Stimulated activated CD4-positive, alpha-beta T cell treated with anti-CD3 and anti-CD28 coated beads, TNF-alpha, amount 100 ng/mL, for 1 hour (primary cell): Measurements from ENCODE around the gene LRFN4.
A peak's percentile ranks its signal among the peaks of the same experiment; 100 is the strongest.

Experiments used
- DNase-seq, 3 donors: peaks; one replicate each; pipeline ENCODE4 v3.0.0-alpha.2; 2020; ENCODE audit warnings: low read depth in 3 of 3, low spot score in 1 of 3

The LRFN4 gene

DNA sequence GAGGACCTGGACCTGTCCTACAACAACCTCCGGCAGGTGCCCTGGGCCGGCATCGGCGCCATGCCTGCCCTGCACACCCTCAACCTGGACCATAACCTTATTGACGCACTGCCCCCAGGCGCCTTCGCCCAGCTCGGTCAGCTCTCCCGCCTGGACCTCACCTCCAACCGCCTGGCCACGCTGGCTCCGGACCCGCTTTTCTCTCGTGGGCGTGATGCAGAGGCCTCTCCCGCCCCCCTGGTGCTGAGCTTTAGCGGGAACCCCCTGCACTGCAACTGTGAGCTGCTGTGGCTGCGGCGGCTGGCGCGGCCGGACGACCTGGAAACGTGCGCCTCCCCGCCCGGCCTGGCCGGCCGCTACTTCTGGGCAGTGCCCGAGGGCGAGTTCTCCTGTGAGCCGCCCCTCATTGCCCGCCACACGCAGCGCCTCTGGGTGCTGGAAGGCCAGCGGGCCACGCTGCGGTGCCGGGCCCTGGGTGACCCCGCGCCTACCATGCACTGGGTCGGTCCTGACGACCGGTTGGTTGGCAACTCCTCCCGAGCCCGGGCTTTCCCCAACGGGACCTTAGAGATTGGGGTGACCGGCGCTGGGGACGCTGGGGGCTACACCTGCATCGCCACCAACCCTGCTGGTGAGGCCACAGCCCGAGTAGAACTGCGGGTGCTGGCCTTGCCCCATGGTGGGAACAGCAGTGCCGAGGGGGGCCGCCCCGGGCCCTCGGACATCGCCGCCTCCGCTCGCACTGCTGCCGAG lies 1.5 kb downstream of the LRFN4 start:
- DNase-seq = no peak

GRCh38 chr11:66858939-66859685 lies 2.2 kb downstream of the LRFN4 start:
- no peak for DNase-seq

DNA sequence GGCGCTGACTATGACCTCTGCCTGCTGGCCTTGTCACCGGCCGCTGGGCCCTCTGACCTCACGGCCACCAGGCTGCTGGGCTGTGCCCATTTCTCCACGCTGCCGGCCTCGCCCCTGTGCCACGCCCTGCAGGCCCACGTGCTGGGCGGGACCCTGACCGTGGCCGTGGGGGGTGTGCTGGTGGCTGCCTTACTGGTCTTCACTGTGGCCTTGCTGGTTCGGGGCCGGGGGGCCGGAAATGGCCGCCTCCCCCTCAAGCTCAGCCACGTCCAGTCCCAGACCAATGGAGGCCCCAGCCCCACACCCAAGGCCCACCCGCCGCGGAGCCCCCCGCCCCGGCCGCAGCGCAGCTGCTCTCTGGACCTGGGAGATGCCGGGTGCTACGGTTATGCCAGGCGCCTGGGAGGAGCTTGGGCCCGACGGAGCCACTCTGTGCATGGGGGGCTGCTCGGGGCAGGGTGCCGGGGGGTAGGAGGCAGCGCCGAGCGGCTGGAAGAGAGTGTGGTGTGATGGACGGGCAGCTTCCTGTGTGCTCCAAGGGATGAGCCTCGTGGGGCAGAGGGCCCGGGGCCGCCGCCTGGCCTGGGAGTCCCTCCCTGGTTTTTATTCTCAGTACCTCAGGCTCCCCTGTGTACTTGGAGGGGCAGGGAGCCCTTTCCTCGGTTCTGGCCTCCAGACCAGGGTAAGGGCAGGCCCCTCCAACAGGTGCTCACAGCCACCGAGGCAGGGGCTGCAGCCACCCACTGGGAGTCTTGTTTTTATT lies 3.0 kb downstream of the LRFN4 start:
- no peak for DNase-seq

DNA sequence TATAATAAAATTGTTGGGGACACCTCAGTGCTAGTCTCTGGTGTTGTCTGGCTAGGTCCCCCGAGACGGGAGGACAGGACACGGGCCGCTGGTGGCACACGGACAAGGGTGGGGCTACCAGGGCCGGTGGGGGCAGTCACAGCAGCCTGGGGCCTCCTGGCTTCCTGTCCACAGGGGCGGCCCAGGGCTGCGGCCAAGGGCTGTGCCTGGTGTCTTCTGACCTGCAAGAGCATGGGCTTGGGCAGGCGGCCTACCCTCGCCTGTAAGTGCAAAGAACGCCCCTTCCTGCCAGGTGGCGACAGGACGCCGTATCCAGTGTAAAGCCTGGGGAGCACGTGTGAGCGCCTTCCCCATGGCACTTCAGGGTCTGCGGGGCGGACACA lies 3.6 kb downstream of the LRFN4 start:
- no peak for DNase-seq

- DNase-seq = no peak
Measured at GRCh38 chr11:66861038-66861773, 4.3 kb downstream of the LRFN4 start.

GRCh38 chr11:66861774-66862558 lies 5.1 kb downstream of the LRFN4 start:
- DNase-seq = no peak

GRCh38 chr11:66862559-66863037 lies 5.7 kb downstream of the LRFN4 start:
- no peak for DNase-seq

- no peak for DNase-seq
Measured at GRCh38 chr11:66863428-66864125, 6.7 kb downstream of the LRFN4 start.

GRCh38 chr11:66864172-66864901 lies 7.5 kb downstream of the LRFN4 start:
- DNase-seq = no peak

- DNase-seq = no peak
Measured at GRCh38 chr11:66864924-66865697, 8.2 kb downstream of the LRFN4 start.

GRCh38 chr11:66866007-66866406 lies 9.1 kb downstream of the LRFN4 start:
- no peak for DNase-seq

DNA sequence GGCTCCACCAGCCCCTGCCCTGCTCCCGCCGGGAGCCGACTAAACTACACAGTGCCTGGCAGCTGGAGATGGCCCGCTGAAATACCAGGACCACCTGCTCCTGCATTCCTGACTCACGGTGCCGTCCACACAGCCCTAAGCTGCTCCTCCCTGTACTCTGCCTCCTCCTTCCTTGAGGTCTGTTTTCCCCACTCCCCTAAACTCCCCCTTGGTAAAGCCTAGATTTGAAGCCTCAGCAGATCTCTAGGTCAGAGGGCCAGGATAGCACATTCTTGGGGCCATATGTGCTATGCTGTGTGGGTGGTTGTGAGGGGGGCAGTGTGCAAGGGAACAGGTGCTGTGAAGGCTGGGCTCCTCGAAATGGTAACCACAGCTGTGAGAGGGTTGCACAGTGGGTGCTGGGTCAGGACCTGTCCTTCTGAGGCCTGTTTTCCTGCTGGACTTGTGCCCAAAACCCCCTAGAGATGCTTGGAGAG lies 9.7 kb downstream of the LRFN4 start:
- DNase-seq = no peak

- DNase-seq = no peak
Measured at GRCh38 chr11:66867425-66868040, 10.7 kb downstream of the LRFN4 start.

- DNase-seq = no peak
Measured at GRCh38 chr11:66868082-66868725, 11.3 kb downstream of the LRFN4 start.

DNA sequence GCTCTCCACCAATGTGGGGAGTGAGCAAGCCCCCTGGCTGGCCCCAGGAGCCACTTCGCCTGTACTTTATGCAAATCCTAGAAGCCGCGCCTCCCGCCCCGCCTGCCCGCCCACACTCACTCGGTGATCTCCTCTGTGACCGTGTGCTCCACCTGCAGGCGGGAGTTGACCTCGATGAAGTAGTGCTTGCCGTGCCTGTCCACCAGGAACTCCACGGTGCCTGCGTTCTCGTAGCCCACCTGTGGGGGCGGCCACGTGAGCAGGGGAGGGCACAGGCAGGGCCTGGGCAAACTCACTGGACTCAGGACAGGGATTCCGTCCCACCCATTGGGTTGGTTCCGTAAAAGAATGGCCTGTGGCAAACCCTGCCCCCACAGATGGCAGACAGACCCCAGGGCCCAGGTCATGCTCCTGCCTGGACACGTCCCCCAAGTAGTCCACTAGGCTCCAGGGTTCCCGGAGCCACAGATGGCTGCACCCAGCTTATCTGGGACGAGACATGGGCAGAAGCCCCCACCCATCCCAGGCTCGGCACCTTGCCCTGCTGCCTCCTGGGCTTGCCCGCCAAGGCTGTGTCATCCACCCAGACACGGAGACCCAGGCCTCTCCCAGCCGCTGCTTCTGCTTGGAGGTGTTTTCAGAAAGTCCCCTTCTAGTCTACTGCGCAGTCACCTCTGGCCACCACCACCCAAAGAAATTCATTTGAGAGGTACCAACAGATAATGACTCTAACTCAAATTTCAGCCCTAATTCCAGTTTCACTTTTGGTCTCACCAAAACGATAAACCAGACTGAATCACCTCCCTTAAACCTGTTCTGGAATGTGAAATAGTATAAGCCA lies 12.1 kb downstream of the LRFN4 start:
- peak; percentile 35 to 66 (median 54) for DNase-seq

- no peak for DNase-seq
Measured at GRCh38 chr11:66869567-66869870, 12.7 kb downstream of the LRFN4 start.
